Measurements from ENCODE around the gene NOX5.
"Not testable (repeated sequence)": the region's sequence is repeated elsewhere in the genome, so short reads cannot be mapped to it uniquely, and the experiment has no call there.

Gene NOX5

DNA sequence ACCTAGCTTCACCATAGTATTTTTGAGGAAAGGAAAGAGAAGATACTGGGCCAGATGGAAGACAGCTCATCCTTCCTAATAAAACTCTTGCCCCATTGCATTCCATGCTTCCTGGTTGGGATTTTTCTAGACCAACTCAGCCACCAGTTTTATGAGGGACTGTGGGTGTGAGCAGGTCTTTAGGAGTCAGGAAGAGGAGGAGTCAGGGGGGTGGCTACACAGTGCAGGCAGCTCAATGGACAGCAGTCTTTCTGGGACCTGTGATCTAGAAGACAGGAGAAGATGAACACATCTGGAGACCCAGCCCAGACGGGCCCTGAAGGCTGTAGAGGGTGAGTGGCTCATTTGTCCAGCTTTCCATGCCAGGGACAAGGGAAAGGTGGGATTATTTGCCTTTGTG, at the start of gene NOX5:
Gene NOX5 (plus strand): TSS at position 242 of the 400 bp plus-strand sequence. CDS start 41 bp downstream, at position 283.
- DNase-seq = no peak

DNA sequence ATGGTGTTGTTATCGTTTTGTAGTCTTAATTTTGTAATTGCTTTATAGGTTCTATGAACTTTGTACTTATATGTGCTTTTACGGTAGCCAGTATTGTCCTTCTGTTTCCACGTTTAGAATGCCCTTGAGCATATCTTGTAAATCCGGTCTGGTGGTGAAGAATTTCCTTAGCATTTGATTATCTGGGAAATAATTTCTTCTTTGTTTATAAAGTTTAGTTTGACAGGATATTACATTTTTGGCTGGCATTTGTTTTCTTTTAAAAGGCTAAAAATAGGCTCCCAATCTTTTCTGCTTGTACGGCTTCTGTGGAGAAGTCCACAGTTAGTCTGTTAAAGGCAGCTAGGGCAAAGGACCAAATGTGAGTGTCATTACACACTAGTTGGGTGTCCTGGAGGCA, 47.5 kb upstream of the NOX5 start:
- no peak for DNase-seq

DNA sequence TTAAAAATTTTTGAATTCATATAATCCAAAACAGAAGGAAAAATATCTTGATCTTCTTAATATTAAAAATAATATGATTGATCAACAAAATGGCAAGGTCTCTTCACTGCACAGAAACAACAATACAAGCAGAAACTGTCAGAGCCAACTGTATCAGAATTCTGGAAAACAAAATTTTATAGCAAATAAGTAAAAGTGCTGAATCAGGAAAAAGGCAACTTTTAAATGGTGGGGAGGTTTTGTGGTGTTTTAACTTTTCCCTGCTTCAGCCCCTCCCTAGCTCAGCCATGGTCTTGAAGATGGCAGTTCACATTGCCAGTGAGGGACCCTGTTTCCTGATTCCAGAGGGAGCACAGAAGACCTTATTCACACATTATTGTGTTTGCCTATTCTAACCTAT, 46.5 kb upstream of the NOX5 start:
- DNase-seq = no peak

- DNase-seq = no peak
Measured at GRCh38 chr15:68969298-68969697, 45.2 kb upstream of the NOX5 start.

GRCh38 chr15:68972201-68973065, 42.1 kb upstream of the NOX5 start:
- no peak for DNase-seq

- DNase-seq = not testable (repeated sequence)
Measured at GRCh38 chr15:68975651-68976160, 38.8 kb upstream of the NOX5 start.

- not testable (repeated sequence) for DNase-seq
Measured at GRCh38 chr15:68977426-68977825, 37.1 kb upstream of the NOX5 start.

DNA sequence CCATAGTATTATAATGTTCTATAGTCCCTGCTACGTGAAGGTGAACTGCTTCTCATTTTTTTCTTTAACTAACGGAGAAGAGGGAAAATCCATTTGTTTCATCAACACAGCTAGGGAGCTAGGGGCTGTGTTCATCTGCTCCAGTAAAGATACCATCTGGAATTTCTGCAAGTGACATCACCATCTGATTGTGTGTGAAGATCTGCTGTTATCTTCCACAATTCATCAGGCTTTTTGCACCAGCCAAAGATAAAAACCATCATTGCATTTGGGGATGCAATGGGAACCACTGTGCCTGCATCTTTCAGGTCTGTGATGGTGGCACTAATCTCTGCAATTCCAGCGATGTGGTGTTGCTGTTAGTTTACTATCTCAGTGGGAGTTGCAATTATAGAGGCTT, 35.5 kb upstream of the NOX5 start:
- no peak for DNase-seq

GRCh38 chr15:68979816-68980215, 34.7 kb upstream of the NOX5 start:
- DNase-seq = no peak

GRCh38 chr15:68980786-68981185, 33.7 kb upstream of the NOX5 start:
- DNase-seq = no peak

GRCh38 chr15:68981941-68982340, 32.6 kb upstream of the NOX5 start:
- no peak for DNase-seq

DNA sequence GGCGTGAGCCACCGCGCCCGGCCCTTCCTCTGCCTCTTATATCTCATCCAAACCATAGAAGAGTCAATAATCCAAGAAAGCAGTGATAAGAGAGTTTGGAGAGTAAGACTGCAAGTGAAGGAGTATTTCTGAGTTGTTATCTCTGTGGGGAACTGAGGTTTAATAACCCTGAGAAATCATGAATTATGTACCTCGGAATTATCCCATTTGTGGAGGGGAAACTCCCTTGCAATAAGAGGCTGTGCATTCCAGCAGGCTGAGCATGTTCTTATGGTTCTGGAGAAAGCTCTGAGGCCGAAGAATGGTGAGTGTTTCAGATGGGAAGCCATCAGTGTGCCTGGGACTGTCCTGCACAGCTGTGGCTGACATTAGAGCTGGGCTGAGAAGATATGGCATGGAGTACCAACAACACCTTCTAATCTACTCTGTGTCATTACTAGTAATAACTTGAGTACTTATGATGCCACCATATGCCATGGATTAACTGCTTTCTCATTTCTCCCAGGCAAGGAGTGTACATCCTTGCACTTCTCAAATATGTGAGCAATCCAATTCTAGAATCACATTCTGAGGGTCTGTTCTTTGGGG, 31.4 kb upstream of the NOX5 start:
- DNase-seq = no peak

DNA sequence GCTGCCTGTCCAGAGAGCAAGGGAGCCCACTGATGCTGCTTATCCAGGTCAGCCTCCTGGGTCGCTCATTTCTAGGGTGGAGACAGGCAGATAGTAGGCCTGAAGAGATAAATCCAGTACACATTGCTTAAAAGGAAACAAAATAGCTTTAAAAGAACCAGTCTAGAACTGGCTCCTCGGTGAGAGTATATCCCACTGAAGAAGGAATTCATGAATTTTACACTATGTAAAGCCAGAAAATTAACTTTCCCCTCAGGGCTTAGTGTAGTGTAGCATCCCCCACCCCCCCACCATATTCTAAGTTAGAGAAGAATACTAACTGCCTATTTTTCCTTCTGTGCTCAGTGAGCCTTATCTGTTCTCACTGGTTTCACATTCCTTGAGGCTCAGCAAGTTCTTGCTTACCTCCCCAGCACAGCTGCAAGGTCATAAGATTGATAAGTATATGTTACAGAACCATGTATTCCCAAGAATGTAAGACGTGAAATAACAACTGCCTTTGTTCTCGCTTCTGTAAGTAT, 30.5 kb upstream of the NOX5 start:
- DNase-seq = no peak

GRCh38 chr15:68984586-68984985, 29.9 kb upstream of the NOX5 start:
- DNase-seq = peak in 2 of 3 donors; percentile 19 to 20

DNA sequence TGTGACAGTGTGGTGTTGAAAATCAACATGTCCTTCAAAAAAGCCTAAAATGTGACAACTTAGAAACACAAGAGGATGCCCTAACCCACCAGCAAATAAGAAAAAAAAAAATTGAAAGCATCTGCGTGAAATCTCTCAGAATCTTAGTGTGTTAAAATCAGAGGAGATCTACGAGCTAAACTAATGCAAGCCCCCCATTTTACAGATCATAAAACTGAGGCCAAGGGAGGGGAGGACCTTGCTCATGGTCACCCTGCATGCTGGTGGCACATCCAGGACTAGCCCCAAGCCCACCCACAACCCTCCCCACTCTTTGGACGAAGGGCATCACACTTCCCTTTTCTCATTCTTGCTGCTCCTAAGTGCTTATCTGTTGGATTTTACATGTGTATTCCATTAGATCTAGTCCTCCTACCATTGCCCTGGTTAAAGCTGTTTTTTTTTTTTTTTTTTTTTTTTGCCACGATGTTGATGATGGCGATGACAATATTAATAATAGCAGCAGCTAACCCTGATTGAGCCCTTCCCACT, 29.1 kb upstream of the NOX5 start:
- DNase-seq = no peak

DNA sequence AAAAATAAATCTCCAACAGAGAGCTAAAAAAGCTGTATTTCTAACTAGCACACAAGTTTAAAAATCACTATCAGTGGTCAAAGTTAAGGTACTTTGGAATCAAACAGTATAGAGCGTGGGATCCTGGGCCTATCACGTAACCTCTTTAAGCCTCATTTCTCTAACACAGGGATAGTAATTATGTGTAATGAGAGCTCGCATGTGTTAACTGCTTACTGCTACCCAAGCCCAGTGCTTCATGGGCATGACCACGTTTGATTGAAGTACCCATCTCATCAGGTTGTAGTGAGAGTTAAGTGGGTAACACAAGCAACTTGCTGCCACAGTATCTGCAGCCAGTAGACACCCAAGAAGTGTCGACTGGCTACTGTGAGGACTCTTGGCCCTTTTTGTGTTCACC, 28.2 kb upstream of the NOX5 start:
- no peak for DNase-seq

DNA sequence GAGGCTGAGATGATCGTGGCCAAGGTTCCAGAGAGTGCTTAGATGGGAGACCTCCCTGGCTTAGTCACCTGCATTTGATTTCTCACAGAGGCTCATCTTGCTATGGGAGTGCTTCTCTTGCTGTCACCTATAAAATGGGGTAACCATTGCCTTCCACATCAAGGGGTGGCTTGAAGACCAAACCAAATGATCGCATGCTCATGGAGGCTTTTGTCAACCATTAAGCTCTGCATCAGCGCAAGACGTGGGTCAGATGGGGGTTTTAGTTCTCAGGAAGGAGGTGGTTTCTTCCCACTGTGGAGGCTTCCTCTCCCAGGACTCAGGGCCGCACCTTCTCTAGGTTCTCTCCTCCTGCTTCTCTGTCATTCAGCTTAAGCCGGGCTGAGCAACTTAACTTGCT, 27.4 kb upstream of the NOX5 start:
- no peak for DNase-seq

DNA sequence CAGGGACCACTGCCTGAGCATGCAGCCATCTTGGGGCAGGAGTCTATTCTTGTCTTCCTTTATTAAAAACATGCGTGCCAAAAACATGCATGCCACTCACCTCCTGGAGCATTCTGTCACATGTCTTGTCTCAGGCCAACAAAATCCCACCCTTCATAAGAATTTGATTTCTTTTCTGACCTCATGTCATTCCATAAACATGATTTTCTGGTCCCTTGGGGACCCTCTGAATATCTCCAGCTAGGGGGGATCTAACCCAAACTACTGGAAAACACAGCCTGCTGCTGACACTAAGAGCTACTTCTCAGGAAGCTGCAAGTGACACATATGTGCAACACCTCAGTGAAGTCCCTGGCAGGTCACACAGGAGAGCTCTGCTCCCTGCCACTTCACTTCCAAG, 26.8 kb upstream of the NOX5 start:
- DNase-seq = no peak

DNA sequence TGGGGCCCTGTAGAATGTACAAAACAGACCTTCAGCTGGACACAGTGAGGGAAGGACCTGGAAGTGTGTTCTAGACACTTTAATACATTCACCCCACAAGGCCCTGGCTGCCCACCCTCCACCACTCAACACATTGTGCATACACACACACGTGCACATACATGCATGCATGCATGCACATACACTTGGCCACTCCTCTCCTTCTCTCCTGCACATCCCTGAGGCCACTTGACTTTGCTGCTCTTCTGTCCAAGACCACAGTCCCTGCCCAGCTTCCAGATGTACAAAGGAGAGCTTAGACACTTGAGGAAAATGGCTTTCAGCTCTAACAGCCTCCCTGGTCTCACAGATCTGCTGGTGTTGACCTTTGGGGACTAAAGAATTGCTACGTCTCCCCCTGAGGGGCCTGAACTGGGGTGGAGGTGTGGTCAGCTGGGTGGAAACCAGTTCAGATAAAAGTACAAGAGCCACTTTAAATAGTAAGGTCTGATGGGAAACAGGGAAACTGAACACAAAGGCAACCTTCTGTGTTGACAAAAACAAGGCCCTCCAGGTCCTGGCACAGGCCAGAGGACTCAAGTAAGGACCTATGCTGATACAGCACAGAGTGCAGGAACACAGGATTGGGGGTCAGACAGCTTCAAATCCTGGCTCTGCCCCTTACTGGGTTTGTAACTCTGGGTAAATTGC, 24.8 kb upstream of the NOX5 start:
- DNase-seq = no peak

GRCh38 chr15:68990231-68990991, 24.1 kb upstream of the NOX5 start:
- peak in 2 of 3 donors; percentile 16 to 20 for DNase-seq

DNA sequence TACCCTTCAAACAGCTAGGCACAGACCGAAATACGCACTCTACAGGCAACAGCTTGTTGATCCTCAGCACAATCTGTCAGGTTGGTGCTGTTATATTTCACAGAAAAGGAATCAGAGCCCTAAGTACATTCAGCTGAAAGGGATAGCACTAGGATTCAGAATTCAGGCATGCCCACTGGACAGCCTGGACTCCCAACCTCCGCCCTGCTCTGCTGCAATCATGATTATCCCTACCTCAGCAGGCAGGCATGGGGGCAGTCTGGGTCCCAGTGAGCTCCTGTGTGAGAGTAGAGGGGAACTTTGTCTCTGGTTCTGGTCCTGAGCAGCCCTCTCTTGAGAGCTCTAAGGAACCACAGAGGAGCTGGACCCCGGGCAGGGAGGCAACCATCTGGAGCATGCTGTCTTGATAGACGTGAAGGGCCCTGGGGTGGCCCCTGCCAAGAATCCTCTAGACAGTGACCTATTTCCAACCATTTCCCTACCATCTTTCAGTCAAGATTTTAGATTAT, 23.4 kb upstream of the NOX5 start:
- no peak for DNase-seq

DNA sequence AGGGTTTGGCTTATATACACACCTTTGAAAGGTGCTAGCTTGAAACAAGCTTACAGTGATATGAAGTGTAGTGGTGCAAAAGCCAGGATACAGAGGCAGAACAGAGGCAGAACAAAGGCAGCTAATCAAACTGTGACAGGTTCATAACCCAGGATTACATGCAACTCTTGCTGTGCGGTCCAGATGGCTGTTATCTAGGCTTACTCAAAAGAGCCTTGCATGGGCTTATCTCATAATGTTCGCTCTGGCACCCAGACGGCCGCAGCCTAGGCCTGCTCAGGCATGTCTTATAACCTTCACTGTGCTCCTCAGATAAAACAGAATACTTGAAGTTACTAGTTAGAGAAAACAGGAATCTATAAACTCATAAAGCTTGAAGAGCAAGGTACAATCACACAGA, 22.8 kb upstream of the NOX5 start:
- no peak for DNase-seq

Data from suppressor macrophage treated with lipopolysaccharide for 1 hour (primary cell).